HepG2 (cell line): Measurements from ENCODE around the gene SACS. TPM values are rescaled to one million over a fixed set of nuclear protein-coding genes. Genes with fewer than 3 reads are reported as not detected.

Experiments
- ATAC-seq: fragments of 200-7000 bp; cut with Tn5 transposase; 3 replicates; pipeline ENCODE4 v1.9.1; 2020; ENCODE audit warnings: mild to moderate bottlenecking, moderate library complexity
- BruUV-seq: library from RNA; stranded (reverse); fragments of 400-500 nt; replicated peaks from 2 replicates; lab custom pipeline; 2021; lab: Mats Ljungman, UMichigan
- CTCF ChIA-PET: fragments of 300-600 bp; formaldehyde crosslinking; extraction: SDS; loops from one replicate; lab custom pipeline; 2021; ENCODE audit warnings: low total read pairs, inconsistent platforms, low intra/inter-chr PET ratio; lab: Yijun Ruan, JAX
- POLR2A ChIA-PET: fragments of 350-600 bp; sonication (Branson Sonifier 250); formaldehyde crosslinking; loops from one replicate; lab custom pipeline; 2020; ENCODE audit warnings: antibody characterized with exemption, inconsistent platforms; lab: Yijun Ruan, JAX
- DNase-seq: peaks from one replicate; pipeline ENCODE4 v3.0.0-alpha.2; 2015; ENCODE audit warnings: low spot score
- FAIRE-seq: peaks from 3 replicates; lab custom pipeline; 2011; peaks lifted over from hg19 to GRCh38; lab: Jason Lieb, UNC
- H2AFZ ChIP-seq: one replicate; pipeline ENCODE4 v1.6.1; 2011; ENCODE audit warnings: low read length, inconsistent platforms
- H3K27ac ChIP-seq: fragments of 300-600 bp; 3 replicates; pipeline ENCODE4 v1.8.0; 2011; ENCODE audit warnings: mixed run types, mild to moderate bottlenecking, mixed read lengths, low read length, inconsistent platforms; ENCODE audit not compliant: insufficient read depth; ENCODE audit errors: extremely low read length
- H3K27me3 ChIP-seq, 2 experiments: fragments of 200-600 bp in 1 of 2; 2 replicates in 1 of 2; 3 replicates in 1 of 2; pipeline versions ENCODE4 v1.6.0 to v1.8.0; 2011; ENCODE audit warnings: low read length in 2 of 2, mild to moderate bottlenecking in 2 of 2, moderate library complexity in 2 of 2, inconsistent platforms in 1 of 2; ENCODE audit not compliant: insufficient read depth in 2 of 2, control insufficient read depth in 1 of 2
- H3K36me3 ChIP-seq, 2 experiments: fragments of 200-600 bp in 1 of 2; replicated peaks in 1 of 2; 2 replicates in 1 of 2; 3 replicates in 1 of 2; pipeline versions ENCODE4 v1.5.1 to v1.8.0; 2011; ENCODE audit warnings: low read length in 2 of 2, inconsistent platforms in 1 of 2; ENCODE audit not compliant: insufficient read depth in 2 of 2, control insufficient read depth in 1 of 2
- H3K4me1 ChIP-seq: 2 replicates; pipeline ENCODE4 v1.5.1; 2012; ENCODE audit warnings: low read length, inconsistent platforms; ENCODE audit not compliant: insufficient read depth
- H3K4me2 ChIP-seq: 2 replicates; pipeline ENCODE4 v1.6.0; 2011; ENCODE audit warnings: low read depth, low read length, inconsistent platforms
- H3K4me3 ChIP-seq, 3 experiments: fragments of 200-600 bp in 1 of 3; sonication (generic), shearing (Covaris generic) in 1 of 3; replicated peaks in 1 of 3; 2 replicates each; pipeline ENCODE4 v1.5.1; 2011 to 2016; ENCODE audit warnings: low read length in 3 of 3, inconsistent platforms in 2 of 3, low read depth in 2 of 3, mild to moderate bottlenecking in 2 of 3, control low read depth in 1 of 3, mixed read lengths in 1 of 3; ENCODE audit not compliant: insufficient read depth in 1 of 3
- H3K79me2 ChIP-seq: one replicate; pipeline ENCODE4 v1.6.1; 2011; ENCODE audit warnings: low read length, inconsistent platforms; ENCODE audit not compliant: insufficient read depth
- H3K9ac ChIP-seq: 2 replicates; pipeline ENCODE4 v1.6.0; 2011; ENCODE audit warnings: mild to moderate bottlenecking, low read depth, low read length, inconsistent platforms; ENCODE audit not compliant: insufficient read depth
- H3K9me3 ChIP-seq: 2 replicates; pipeline ENCODE4 v1.5.1; 2012; ENCODE audit warnings: mild to moderate bottlenecking, low read length
- H4K20me1 ChIP-seq: 2 replicates; pipeline ENCODE4 v1.6.0; 2011; ENCODE audit warnings: inconsistent platforms, mild to moderate bottlenecking, low read length, moderate library complexity; ENCODE audit not compliant: insufficient read depth
- CBX2 ChIP-seq, 2 experiments: fragments of 200-600 bp in 1 of 2; sonication (generic); formaldehyde crosslinking in 1 of 2; IDR thresholded peaks; 2 replicates each; pipeline versions ENCODE4 v1.7.0 to v1.8.1; 2018 to 2022; ENCODE audit warnings: low read depth in 2 of 2, low read length in 1 of 2, mild to moderate bottlenecking in 1 of 2, missing genetic modification reagents in 1 of 2
- FOXJ3 ChIP-seq: sonication (generic); formaldehyde crosslinking; IDR thresholded peaks from 2 replicates; pipeline ENCODE4 v1.4.0; 2020; ENCODE audit warnings: missing genetic modification reagents, mild to moderate bottlenecking, borderline replicate concordance
- NPAS2 ChIP-seq: sonication (generic); formaldehyde crosslinking; IDR thresholded peaks from 2 replicates; pipeline ENCODE4 v1.8.0; 2022; ENCODE audit warnings: mild to moderate bottlenecking, missing genetic modification reagents, borderline replicate concordance
- NRL ChIP-seq: sonication (generic); formaldehyde crosslinking; IDR thresholded peaks from 2 replicates; pipeline ENCODE4 v1.5.0; 2020; ENCODE audit warnings: missing genetic modification reagents, mild to moderate bottlenecking, moderate library complexity, borderline replicate concordance
- SMYD3 ChIP-seq: sonication (generic); formaldehyde crosslinking; IDR thresholded peaks from 2 replicates; pipeline ENCODE4 v1.8.1; 2023; ENCODE audit warnings: mild to moderate bottlenecking, missing genetic modification reagents
- ZFP82 ChIP-seq: sonication (generic); formaldehyde crosslinking; IDR thresholded peaks from 2 replicates; pipeline ENCODE4 v1.5.1; 2020; ENCODE audit warnings: mild to moderate bottlenecking, missing genetic modification reagents, borderline replicate concordance
- ZMYM2 ChIP-seq: sonication (generic); formaldehyde crosslinking; IDR thresholded peaks from 2 replicates; pipeline ENCODE4 v1.8.0; 2022; ENCODE audit warnings: mild to moderate bottlenecking, missing genetic modification reagents
- ZNF431 ChIP-seq: sonication (generic); formaldehyde crosslinking; IDR thresholded peaks from 2 replicates; pipeline ENCODE4 v1.9.0; 2022; ENCODE audit warnings: missing genetic modification reagents, low read depth, mild to moderate bottlenecking, borderline replicate concordance
- ZNF841 ChIP-seq: sonication (generic); formaldehyde crosslinking; IDR thresholded peaks from 2 replicates; pipeline ENCODE4 v1.8.1; 2023; ENCODE audit warnings: missing genetic modification reagents, borderline replicate concordance
- WGBS: methylation state at CpG from one replicate; pipeline ENCODE4 v1.1.6; 2017; ENCODE audit warnings: low lambda C conversion rate; 5-methylcytosine and 5-hydroxymethylcytosine counted together
- in situ Hi-C: cut with HindIII; loops from 2 replicates; pipeline ENCODE4 v1.10.0; 2017; ENCODE audit warnings: low pct_unique_long_range_greater_than_20kb; ENCODE audit not compliant: extremely low pct_ligation_motif_present
- intact Hi-C: fragments of 100-400 bp; cut with micrococcal nuclease; formaldehyde crosslinking; loops from one replicate; pipeline ENCODE4 v1.10.0; 2022; ENCODE audit not compliant: unreplicated experiment
- polyA plus RNA-seq, 8 experiments: library from polyadenylated mRNA; depleted of rRNA in 3 of 8; stranded (reverse) in 7 of 8; unstranded in 1 of 8; fragments of >200 nt; fragmentation: Illumina TruSeq in 4 of 8; extraction: Trizol in 4 of 8; gene quantifications; 2 replicates each; pipeline versions ENCODE4 v1.2.1 to v1.2.3, GENCODE V29; 2011 to 2016; ENCODE audit warnings: low read depth in 4 of 8, missing spikeins in 1 of 8, mixed read lengths in 1 of 8; ENCODE audit not compliant: insufficient read depth in 1 of 8
- total RNA-seq, 5 experiments: library from RNA; depleted of rRNA; stranded (reverse); fragments of >200 nt; fragmentation: Illumina TruSeq; extraction: Trizol; gene quantifications; 2 replicates each; pipeline ENCODE4 v1.2.3, GENCODE V29; 2016; ENCODE audit warnings: low read depth in 1 of 5
- TF ChIP-seq, protein P1 (sequence below): sonication (generic); formaldehyde crosslinking; IDR thresholded peaks from 2 replicates; pipeline ENCODE4 v1.5.1; 2020; ENCODE audit warnings: missing genetic modification reagents, mild to moderate bottlenecking, borderline replicate concordance
- TF ChIP-seq, protein P2 (sequence below): sonication (generic); formaldehyde crosslinking; IDR thresholded peaks from 2 replicates; pipeline ENCODE4 v1.4.0; 2020; ENCODE audit warnings: mild to moderate bottlenecking, missing genetic modification reagents
- TF ChIP-seq, protein P3 (sequence below): sonication (generic); formaldehyde crosslinking; IDR thresholded peaks from 2 replicates; pipeline ENCODE4 v1.4.0; 2020; ENCODE audit warnings: missing genetic modification reagents, mild to moderate bottlenecking, borderline replicate concordance

The SACS gene
- total and polyA plus RNA-seq, 2 of the 13 experiments (the other 11 are each of a cell fraction or from before 2014, with no cell fraction given) = 4.0 to 15.7 TPM

DNA sequence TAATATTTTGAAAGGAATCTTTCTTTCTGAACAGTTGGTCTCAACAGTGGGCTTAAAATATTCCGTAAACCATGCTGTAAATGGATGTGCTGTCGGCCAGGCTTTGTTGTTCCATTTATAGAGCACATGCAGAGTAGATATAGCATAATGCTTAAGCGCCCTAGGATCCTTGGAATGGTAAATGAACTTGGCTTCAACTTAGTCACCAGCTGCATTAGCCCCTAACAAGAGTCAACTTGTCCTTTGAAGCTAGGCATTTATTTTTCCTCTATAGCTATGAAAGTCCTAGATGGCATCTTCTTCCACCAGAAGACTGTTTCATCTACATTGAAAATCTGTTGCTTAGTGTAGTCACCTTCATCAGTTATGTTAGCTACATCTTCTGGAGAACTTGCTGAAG lies 47.6 kb downstream of the SACS start:
- in situ Hi-C loops (no loop called here), intact Hi-C loops (no loop called here)
- H4K20me1 ChIP-seq = no peaks in the 10 kb centered on the region
- peaks cover 0 to 17% of the 10 kb centered on the region in 2 experiments; a peak in 1 of 5 replicates for H3K27me3 ChIP-seq
- H3K27ac ChIP-seq = no peak overlapping the region
- H3K4me2 ChIP-seq = no peak overlapping the region
- DNase-seq = no peak
- no peak for ATAC-seq
- ChIA-PET POLR2A (no interaction called here), CTCF (no interaction called here)
- no peaks in the 10 kb centered on the region for H3K9me3 ChIP-seq
- no TSS peak for BruUV-seq
- TF ChIP-seq SMYD3 (CRISPR knock-in tag) (no peak), ZMYM2 (CRISPR knock-in tag) (no peak), FOXJ3 (CRISPR knock-in tag) (no peak), CBX2 (IDR thresholded peaks at IDR 0.05; ENCODE audit: low read depth, low read length) (no peak), CBX2 (CRISPR knock-in tag; IDR thresholded peaks at IDR 0.05; ENCODE audit: low read depth) (no peak), ZNF431 (no peak), ZFP82 (CRISPR knock-in tag) (no peak), NRL (no peak), NPAS2 (CRISPR knock-in tag) (no peak), ZNF841 (no peak)
- TF ChIP-seq, protein P1, sequence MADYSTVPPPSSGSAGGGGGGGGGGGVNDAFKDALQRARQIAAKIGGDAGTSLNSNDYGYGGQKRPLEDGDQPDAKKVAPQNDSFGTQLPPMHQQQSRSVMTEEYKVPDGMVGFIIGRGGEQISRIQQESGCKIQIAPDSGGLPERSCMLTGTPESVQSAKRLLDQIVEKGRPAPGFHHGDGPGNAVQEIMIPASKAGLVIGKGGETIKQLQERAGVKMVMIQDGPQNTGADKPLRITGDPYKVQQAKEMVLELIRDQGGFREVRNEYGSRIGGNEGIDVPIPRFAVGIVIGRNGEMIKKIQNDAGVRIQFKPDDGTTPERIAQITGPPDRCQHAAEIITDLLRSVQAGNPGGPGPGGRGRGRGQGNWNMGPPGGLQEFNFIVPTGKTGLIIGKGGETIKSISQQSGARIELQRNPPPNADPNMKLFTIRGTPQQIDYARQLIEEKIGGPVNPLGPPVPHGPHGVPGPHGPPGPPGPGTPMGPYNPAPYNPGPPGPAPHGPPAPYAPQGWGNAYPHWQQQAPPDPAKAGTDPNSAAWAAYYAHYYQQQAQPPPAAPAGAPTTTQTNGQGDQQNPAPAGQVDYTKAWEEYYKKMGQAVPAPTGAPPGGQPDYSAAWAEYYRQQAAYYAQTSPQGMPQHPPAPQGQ (CRISPR knock-in tag) = no peak
- TF ChIP-seq, protein P2, sequence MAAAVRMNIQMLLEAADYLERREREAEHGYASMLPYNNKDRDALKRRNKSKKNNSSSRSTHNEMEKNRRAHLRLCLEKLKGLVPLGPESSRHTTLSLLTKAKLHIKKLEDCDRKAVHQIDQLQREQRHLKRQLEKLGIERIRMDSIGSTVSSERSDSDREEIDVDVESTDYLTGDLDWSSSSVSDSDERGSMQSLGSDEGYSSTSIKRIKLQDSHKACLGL (CRISPR knock-in tag) = no peak
- TF ChIP-seq, protein P3, sequence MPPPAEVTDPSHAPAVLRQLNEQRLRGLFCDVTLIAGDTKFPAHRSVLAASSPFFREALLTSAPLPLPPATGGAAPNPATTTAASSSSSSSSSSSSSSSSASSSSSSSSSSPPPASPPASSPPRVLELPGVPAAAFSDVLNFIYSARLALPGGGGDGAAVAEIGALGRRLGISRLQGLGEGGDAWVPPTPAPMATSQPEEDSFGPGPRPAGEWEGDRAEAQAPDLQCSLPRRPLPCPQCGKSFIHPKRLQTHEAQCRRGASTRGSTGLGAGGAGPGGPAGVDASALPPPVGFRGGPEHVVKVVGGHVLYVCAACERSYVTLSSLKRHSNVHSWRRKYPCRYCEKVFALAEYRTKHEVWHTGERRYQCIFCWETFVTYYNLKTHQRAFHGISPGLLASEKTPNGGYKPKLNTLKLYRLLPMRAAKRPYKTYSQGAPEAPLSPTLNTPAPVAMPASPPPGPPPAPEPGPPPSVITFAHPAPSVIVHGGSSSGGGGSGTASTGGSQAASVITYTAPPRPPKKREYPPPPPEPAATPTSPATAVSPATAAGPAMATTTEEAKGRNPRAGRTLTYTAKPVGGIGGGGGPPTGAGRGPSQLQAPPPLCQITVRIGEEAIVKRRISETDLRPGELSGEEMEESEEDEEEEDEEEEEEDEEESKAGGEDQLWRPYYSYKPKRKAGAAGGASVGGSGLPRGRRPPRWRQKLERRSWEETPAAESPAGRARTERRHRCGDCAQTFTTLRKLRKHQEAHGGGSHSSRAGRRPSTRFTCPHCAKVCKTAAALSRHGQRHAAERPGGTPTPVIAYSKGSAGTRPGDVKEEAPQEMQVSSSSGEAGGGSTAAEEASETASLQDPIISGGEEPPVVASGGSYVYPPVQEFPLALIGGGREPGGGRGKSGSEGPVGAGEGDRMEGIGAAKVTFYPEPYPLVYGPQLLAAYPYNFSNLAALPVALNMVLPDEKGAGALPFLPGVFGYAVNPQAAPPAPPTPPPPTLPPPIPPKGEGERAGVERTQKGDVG (CRISPR knock-in tag) = no peak
- no peaks in the 10 kb centered on the region for H3K36me3 ChIP-seq
- H3K4me1 ChIP-seq = no peaks in the 10 kb centered on the region
- H2AFZ ChIP-seq = no peak overlapping the region
- WGBS = 10% methylated on average over 3 of the region's 3 CpGs
- H3K9ac ChIP-seq = no peak overlapping the region
- FAIRE-seq = no peak
- H3K79me2 ChIP-seq = no peaks in the 10 kb centered on the region
- no peak overlapping the region for H3K4me3 ChIP-seq
